Heart left ventricle (tissue), 16 donors: ENCODE data around the gene ZNF689. TPM values are rescaled to one million over a fixed set of nuclear protein-coding genes. Genes with fewer than 3 reads are reported as not detected.

Experiments
- ATAC-seq, 4 donors: fragments of 200-7000 bp; cut with Tn5 transposase; one replicate each; pipeline ENCODE4 v1.9.1; 2020 to 2022; ENCODE audit warnings: moderate library complexity in 4 of 4, mild to moderate bottlenecking in 3 of 4, moderate number of reproducible peaks in 1 of 4
- DNase-seq, 5 donors: peaks; one replicate each; pipeline ENCODE4 v3.0.0-alpha.2; 2020
- H3K27ac ChIP-seq, 12 donors: fragments of 200-600 bp; sonication (generic) in 4 of 12; one replicate each; pipeline versions ENCODE4 v1.5.0 to v1.8.0; 2016 to 2022; ENCODE audit warnings: mild to moderate bottlenecking in 2 of 12
- H3K27me3 ChIP-seq, 9 donors: fragments of 200-600 bp; sonication (generic) in 2 of 9; one replicate each; pipeline versions ENCODE4 v1.5.1 to v1.8.0; 2016 to 2022; ENCODE audit warnings: mild to moderate bottlenecking in 3 of 9
- H3K36me3 ChIP-seq, 9 donors: fragments of 200-600 bp; sonication (generic) in 2 of 9; one replicate each; pipeline versions ENCODE4 v1.5.0 to v1.8.0; 2018 to 2022; ENCODE audit warnings: mild to moderate bottlenecking in 2 of 9
- H3K4me1 ChIP-seq, 12 donors: fragments of 200-600 bp; sonication (generic) in 4 of 12; one replicate each; pipeline versions ENCODE4 v1.5.0 to v1.8.0; 2016 to 2022; ENCODE audit warnings: mild to moderate bottlenecking in 3 of 12
- H3K4me3 ChIP-seq, 12 donors: fragments of 200-600 bp; sonication (generic) in 4 of 12; one replicate each; pipeline versions ENCODE4 v1.5.0 to v1.8.0; 2017 to 2022; ENCODE audit warnings: mild to moderate bottlenecking in 9 of 12, moderate library complexity in 4 of 12
- H3K9me3 ChIP-seq, 12 donors: fragments of 200-600 bp; sonication (generic) in 4 of 12; one replicate each; pipeline versions ENCODE4 v1.5.0 to v1.8.0; 2016 to 2022; ENCODE audit warnings: mild to moderate bottlenecking in 1 of 12
- CTCF ChIP-seq, 12 donors: fragments of 200-600 bp; sonication (generic) in 4 of 12; IDR thresholded peaks; one replicate each; pipeline versions ENCODE4 v1.5.0 to v1.8.0; 2018 to 2022; ENCODE audit warnings: antibody characterized with exemption in 12 of 12, mild to moderate bottlenecking in 5 of 12
- POLR2A ChIP-seq, 2 donors: fragments of 450-650 bp; IDR thresholded peaks; one replicate each; pipeline ENCODE4 v1.6.1; 2017; ENCODE audit warnings: antibody characterized with exemption in 2 of 2, mild to moderate bottlenecking in 2 of 2, moderate library complexity in 2 of 2
- WGBS, 4 donors: extraction: QIAGEN DNeasy Blood & Tissue Kit in 2 of 4; methylation state at CpG; one replicate each; pipeline versions ENCODE4 v1.1.5 to v1.1.7; 2013 to 2018; 5-methylcytosine and 5-hydroxymethylcytosine counted together
- intact Hi-C, 10 donors: fragments of 100-400 bp; cut with DNase I; formaldehyde crosslinking; loops; one replicate each; pipeline versions ENCODE4 v1.11.1 to v1.14.2; 2022
- polyA plus RNA-seq, 2 donors: library from polyadenylated mRNA; stranded (reverse); fragments of 200-250 nt; gene quantifications; one replicate each; pipeline ENCODE4 v1.2.3, GENCODE V29; 2013
- total RNA-seq, 9 donors: library from RNA; depleted of rRNA in 2 of 9; stranded (reverse); fragments of >200 nt in 2 of 9; fragmentation: NEBNext Ultra II Directional in 3 of 9; extraction: Animal tissue kit (Norgen Biotek cat#: 25700) in 3 of 9; gene quantifications; one replicate each; pipeline versions ENCODE4 v1.1.0 to v1.2.4, GENCODE V29; 2016 to 2023
- donor health status: ischemic (EF 13 %, LVEDD 7.1; RV severe dilation, severe dysfunction).
- donor health status: healthy with polysubstance abuse.
- donor health status: DM: no; HTN: yes; CAD: no.
- donor health status: DM: no; HTN: no; CAD: no.
- donor health status: ischemic (EF 25% LVEDD 6.9; RV normal size, moderate dysfunction).
- donor health status: ischemic (EF 25% LVEDD 5.7; RV mildly dilated, moderate dysfunction).
- donor health status: healthy.
- donor health status: DM: yes; HTN: yes; CAD: no.
- donor health status: ischemic (EF 35%, LVEDD 5.7; RV mildly dilated, moderate dysfunction).
- donor health status: nonischemic (EF 11% LVEDD 7.7; RV severe dilation, severe dysfunction).
- donor health status: DM: yes; HTN: yes; CAD: no.
- donor health status: PGD.
- donor health status: ischemic (EF 29% LVEDD 5.4; RV normal size, mild dysfunction).
- donor health status: nonischemic (EF 23%, LVEDD 6.1; RV moderate dilation, normal function).

The ZNF689 gene
- total and polyA plus RNA-seq, 11 donors, result 2.7 to 7.9 (median 6.5) TPM

- 94 to 95% (median 95%) methylated on average over 41 to 49 of the region's 49 CpGs for WGBS, 4 donors
- TF ChIP-seq POLR2A (IDR thresholded peaks at IDR 0.05) (no peak), CTCF (IDR thresholded peaks at IDR 0.05) (no peak)
- no peaks in the 10 kb centered on the region for H3K9me3 ChIP-seq
- H3K4me1 ChIP-seq, result peaks cover 0 to 69% (median 13%) of the 10 kb centered on the region in 12 donors
- H3K27me3 ChIP-seq, result no peaks in the 10 kb centered on the region
- peaks cover 0 to 65% (median 49%) of the 10 kb centered on the region in 9 donors for H3K36me3 ChIP-seq
- no peak overlapping the region for H3K4me3 ChIP-seq
- peak in 1 of 5 donors; percentile 68 for DNase-seq
- peak in 2 of 4 donors; percentile 4 to 14 for ATAC-seq
- intact Hi-C loops, result loop anchor here in 2 of 10 donors (5.0 to 10.0 kb wide), 2 partner anchors 147 to 160 kb away; partner anchors contain the start of gene SEPHS2 (in 1 of the 2)
- H3K27ac ChIP-seq, result peak overlapping the region in 8 of 12 donors; percentile 11 to 64 (median 46)
These were observed 5.8 kb downstream of the ZNF689 start for GRCh38 chr16:30604316-30604947.

- DNase-seq (peak in 1 of 5 donors; percentile 59), ATAC-seq (peak; percentile 25 to 85 (median 76))
- Histone ChIP-seq H3K4me3 (no peak overlapping the region), H3K9me3 (no peaks in the 10 kb centered on the region), H3K36me3 (peaks cover 0 to 65% (median 49%) of the 10 kb centered on the region in 9 donors), H3K27me3 (no peaks in the 10 kb centered on the region), H3K4me1 (peaks cover 0 to 64% (median 10%) of the 10 kb centered on the region in 12 donors), H3K27ac (peak overlapping the region in 7 of 12 donors; percentile 11 to 63 (median 43))
- TF ChIP-seq CTCF (IDR thresholded peaks at IDR 0.05) (no peak), POLR2A (IDR thresholded peaks at IDR 0.05) (no peak)
- WGBS, 4 donors, result 62 to 79% (median 72%) methylated on average over 5 to 7 of the region's 7 CpGs
- intact Hi-C loops, result loop anchor here in 2 of 10 donors (5.0 to 10.0 kb wide), 2 partner anchors 147 to 159 kb away; partner anchors contain the start of gene SEPHS2 (in 1 of the 2)
These were observed 6.3 kb downstream of the ZNF689 start for GRCh38 chr16:30603945-30604315.

- no peak for DNase-seq
- intact Hi-C loops, result loop anchor here in 2 of 10 donors (5.0 to 10.0 kb wide), 2 partner anchors 145 to 158 kb away; partner anchors contain the start of gene SEPHS2 (in 1 of the 2)
- H3K4me1 ChIP-seq, result peaks cover 0 to 52% (median 8%) of the 10 kb centered on the region in 12 donors
- no peaks in the 10 kb centered on the region for H3K9me3 ChIP-seq
- TF ChIP-seq POLR2A (IDR thresholded peaks at IDR 0.05), result no peak
- no peak for TF ChIP-seq CTCF (IDR thresholded peaks at IDR 0.05)
- peak overlapping the region in 2 of 12 donors; percentile 46 to 53 for H3K27ac ChIP-seq
- WGBS, 4 donors, result 53 to 79% (median 70%) methylated on average over 4 of the region's 4 CpGs
- H3K36me3 ChIP-seq, result peaks cover 0 to 60% (median 44%) of the 10 kb centered on the region in 9 donors
- no peaks in the 10 kb centered on the region for H3K27me3 ChIP-seq
- peak in 3 of 4 donors; percentile 28 to 43 (median 35) for ATAC-seq
- H3K4me3 ChIP-seq, result no peak overlapping the region
These were observed 7.4 kb downstream of the ZNF689 start for GRCh38 chr16:30602616-30603277.

- ATAC-seq (no peak), DNase-seq (no peak)
- Histone ChIP-seq H3K4me3 (no peak overlapping the region), H3K36me3 (peaks cover 0 to 52% (median 37%) of the 10 kb centered on the region in 9 donors), H3K27me3 (no peaks in the 10 kb centered on the region), H3K9me3 (no peaks in the 10 kb centered on the region), H3K4me1 (peaks cover 0 to 52% (median 8%) of the 10 kb centered on the region in 12 donors), H3K27ac (peak overlapping the region in 3 of 12 donors; percentile 34 to 53 (median 46))
- WGBS, 4 donors, result 76 to 85% (median 79%) methylated on average over 4 of the region's 4 CpGs
- no peak for TF ChIP-seq POLR2A (IDR thresholded peaks at IDR 0.05)
- TF ChIP-seq CTCF (IDR thresholded peaks at IDR 0.05), result no peak
- intact Hi-C loops, result loop anchor here in 2 of 10 donors (5.0 to 10.0 kb wide), 2 partner anchors 145 to 157 kb away; partner anchors contain the start of gene SEPHS2 (in 1 of the 2)
These were observed 8.2 kb downstream of the ZNF689 start for GRCh38 chr16:30601966-30602365.
